HG03139 (cell line): ENCODE results near the gene GJB2.

Source experiments
- ATAC-seq: cut with Tn5 transposase; IDR thresholded peaks from one replicate; pipeline ENCODE4 v1.9.1; 2021; ENCODE audit not compliant: unreplicated experiment

The GJB2 gene

DNA sequence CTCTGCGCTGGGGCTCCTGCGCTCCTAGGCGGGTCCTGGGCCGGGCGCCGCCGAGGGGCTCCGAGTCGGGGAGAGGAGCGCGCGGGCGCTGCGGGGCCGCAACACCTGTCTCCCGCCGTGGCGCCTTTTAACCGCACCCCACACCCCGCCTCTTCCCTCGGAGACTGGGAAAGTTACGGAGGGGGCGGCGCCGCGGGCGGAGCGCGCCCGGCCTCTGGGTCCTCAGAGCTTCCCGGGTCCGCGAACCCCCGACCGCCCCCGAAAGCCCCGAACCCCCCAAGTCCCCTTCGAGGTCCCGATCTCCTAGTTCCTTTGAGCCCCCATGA lies at the start of gene GJB2:
Gene GJB2 (minus strand): TSS at position 103 of the 326 bp plus-strand sequence. CDS start 3,357 bp downstream, outside the sequence.
- ATAC-seq = no peak

DNA sequence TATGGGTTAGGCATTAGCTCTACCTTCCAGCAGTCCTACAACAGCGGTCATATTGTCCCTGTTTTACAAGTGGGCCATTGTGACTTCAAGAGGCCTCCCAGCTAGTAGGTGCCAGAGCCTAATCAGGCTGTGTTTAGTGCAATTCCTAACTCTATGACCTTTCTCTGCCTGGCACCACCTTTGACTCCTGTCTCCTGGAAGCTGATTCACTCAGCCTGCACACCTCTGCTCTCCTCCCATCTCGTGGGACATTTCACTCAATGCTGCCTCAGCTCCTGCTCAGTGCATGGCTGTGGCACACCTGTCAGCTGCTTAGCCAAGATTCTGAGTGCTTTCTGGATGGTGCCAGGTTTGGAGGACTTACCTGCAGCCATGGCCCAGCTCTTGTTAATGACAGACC lies 48.9 kb upstream of the GJB2 start:
- ATAC-seq = no peak

DNA sequence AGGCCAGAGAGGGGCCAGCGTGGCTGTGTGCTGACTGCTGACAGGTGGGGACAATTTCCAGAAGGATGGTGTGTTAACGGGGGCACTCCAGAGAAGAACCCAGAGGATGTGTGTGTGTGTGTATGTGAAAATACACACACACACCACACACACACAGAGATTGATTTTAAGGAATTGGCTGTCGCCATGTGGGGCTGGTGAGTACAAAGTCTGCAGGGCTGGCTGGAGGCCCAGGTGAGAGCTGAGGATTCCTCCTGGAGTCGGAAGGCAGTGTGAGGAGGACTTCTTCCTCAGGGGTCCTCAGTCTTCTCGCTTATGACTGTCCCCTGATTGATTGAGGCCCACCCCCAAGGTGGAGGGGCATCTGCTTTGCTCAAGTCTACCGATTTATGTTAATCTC lies 47.0 kb upstream of the GJB2 start:
- no peak for ATAC-seq

DNA sequence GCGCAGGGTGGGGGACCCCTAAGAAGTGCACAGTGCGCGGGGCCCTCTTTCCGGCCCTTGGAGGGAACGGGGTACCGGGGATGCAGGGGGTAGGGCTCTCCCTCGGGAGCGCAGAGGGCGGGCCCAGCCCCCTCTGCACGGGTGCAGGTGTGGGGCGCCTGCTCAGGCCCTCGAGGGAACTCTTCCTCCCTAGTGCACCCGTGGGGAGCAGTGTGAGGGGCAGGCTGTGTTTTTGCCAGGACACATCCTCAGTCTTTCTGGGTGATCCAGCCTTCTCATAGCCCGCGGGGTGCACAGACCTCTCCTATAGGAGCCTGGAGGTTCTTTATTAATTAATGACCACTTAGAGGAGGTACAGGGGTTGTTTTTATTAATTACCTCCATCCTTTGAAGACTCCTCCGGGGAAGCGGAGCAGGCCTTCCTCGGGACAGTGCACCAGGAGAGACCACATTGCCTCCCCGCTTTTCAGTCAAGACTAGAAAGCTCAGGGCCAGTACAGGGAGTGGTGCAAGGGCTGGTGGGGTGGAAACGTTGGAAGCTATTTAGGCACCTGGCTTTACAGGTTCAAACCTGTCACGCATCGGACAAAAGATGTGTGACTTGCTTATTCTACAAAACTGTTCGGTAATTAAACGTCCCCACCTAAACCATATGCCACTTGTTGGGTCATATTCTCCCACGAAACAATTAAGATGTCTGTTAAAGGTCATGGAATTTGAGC lies 40.0 kb upstream of the GJB2 start:
- no peak for ATAC-seq

DNA sequence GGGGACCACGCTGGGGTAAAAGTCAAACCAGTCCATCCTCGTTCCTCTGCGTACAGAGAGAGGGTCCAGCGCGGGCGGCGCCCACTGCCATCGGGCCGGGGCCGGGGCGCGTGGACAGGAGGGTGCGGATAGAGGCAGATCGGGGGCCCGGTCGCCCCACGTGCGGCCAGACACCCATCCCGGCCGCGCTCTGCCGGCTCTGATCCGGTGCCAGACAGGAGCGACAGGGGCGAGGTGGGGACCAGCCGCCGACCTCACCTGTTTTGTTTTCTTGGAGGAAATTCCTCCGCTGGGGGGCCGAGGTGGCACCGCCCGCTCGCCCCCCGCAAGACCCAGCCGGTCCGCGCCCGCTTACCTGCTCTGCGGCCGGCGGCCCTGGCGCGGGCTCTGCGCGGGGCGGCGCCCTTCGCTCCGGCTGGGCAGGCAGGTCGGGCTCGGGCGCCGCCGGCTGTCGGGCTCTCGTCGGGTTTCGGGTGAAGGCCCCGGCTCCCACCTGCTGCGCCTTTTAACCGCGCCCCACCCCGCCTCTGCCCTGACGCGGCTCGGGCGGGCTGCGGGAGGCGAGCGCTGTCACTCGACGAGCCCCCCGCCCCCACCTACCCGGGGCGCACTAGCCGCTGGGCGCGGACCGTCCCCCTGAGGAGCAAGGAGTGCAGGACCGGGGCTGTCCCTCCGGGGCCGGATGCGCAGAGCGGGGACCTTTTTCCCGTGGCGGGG lies 39.3 kb upstream of the GJB2 start, which contains the start of gene GJB6:
Gene GJB6 (minus strand): TSS at position 481 of the 717 bp plus-strand sequence. CDS start 8,839 bp downstream, outside the sequence.
- ATAC-seq = no peak

DNA sequence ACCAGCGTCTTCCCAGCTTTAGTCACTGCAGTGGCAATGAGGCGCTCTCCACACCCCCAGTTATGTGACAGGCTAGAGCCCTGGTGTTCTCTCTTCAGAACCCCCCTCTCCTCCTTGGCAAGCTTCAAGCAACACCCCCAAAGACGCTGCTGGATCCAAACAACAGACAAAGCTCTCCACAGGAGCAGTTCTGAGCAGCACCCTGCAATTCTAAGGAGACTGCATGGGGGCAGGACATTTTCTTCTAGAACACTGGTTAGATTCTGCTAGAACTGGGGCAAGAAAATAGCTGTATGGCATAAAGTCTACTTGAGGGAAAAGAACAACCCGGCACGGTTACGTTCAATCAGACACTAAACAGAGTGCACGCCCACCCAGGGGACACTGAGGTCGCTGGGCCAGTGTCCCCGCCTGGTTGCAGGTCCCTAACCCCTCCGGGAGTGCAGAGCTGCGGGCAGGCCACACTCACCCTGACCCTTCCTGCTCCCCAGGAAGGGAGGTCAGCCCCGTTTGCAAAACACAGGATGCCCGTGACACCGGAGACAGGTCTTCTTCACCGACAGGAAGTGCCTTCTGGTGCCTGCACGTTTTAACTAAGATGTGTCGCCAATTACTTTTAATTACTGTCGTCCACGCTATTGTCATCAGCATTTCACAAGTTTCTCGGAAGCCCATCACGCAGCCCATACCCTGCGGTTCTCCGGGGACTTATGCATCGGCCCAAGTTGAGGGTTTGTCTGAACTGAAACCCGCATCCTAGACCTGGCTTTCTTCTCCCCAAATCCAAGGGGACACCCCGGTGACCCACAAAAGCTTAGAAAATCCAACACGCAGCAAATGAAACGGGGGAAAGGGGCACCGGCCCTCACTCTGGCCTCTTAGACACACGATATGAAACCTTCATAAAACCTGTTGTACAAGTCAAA lies 38.4 kb upstream of the GJB2 start:
- no peak for ATAC-seq

DNA sequence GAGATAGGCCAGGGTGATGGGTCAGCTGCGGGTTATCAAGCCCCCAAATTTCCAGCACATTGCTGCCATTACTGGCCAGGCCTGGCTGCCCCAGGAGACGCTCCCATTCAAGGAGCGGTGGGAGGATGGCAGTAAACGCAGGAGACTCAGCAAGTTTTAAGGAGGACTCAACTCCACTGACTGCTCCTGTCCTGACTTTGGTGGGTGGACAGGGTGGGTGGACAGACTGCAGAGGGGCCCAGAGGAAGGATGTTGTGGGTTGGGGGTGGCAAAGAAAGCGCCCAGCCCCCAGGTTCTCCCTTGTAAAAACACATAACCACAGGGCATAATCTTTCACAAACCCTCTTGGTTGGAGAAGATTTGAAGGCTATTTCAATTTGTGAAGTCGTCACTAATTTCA lies 35.0 kb upstream of the GJB2 start:
- no peak for ATAC-seq

DNA sequence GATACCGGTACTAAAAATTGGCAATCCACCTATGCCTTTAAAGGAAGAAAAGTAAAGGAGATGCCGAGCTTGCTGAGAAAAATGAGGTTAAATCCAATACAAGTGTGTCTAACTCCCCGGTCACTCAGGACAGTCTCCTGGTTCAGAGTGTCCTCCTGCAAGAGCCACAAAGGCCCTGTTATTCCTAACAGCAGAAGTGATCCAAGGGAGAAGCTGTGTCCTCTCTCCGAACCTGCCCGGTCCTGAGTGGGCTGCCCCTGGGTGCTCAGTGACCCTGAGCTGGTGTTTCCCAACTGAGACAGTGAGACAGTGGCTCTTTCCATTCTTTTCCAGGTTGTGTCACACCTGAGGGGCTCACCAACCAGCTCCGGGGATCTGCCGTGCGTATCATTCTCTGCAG lies 34.5 kb upstream of the GJB2 start:
- no peak for ATAC-seq

DNA sequence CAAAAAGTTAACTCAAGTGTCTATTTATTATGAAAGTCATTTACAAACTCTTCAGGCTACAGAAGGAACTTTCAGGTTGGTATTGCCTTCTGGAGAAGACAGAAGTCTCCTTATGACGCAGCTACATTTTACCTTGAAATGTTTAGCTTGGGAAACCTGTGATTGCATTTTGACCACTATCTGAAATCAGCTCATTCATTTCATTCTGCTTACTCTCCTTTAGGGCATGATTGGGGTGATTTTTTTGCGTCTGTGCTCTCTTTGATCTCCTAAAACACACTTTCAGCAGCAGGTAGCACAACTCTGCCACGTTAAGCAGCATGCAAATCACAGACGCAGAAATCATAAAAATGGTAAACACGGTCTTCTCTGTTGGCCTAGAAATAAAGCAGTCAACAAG lies 29.8 kb upstream of the GJB2 start:
- ATAC-seq = no peak

DNA sequence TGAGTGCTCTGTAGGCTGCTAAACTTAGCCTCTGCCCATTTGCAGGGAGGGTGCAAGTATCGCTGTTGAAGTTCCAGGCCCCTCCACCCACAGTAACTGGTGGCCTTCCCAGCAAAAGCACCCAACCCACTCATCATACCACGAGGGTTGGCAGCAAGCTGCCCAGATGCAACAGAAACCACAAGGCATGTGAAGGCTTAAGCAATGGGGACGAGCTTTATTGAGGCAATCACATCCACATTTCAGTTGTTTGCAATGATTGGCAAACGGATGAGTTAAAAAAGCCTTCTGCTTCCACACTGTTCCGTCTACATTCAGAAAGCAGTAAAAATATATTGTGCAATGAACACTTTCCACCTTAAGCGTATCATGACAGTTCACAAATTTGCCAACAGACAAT lies 29.0 kb upstream of the GJB2 start:
- ATAC-seq = no peak

DNA sequence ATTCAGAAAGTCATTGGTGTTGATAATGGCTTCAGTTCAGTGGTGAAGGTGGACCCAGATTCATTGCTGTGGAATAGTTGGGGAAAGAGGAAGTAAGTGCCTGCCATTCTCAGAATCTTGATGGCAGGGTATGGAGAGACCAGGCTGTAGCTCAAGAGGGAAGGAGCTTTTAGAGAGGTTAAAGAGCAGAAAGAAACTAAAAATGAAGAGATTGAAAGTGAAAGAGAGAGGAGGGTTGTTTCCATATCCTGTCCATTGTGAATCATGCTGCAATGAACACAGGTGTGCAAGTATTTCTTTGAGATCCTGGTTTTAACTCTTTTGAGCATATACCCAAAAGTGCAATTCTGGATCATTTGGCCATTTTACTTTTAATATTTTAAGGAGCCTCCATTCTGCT lies 26.8 kb upstream of the GJB2 start:
- ATAC-seq = peak; percentile 81

DNA sequence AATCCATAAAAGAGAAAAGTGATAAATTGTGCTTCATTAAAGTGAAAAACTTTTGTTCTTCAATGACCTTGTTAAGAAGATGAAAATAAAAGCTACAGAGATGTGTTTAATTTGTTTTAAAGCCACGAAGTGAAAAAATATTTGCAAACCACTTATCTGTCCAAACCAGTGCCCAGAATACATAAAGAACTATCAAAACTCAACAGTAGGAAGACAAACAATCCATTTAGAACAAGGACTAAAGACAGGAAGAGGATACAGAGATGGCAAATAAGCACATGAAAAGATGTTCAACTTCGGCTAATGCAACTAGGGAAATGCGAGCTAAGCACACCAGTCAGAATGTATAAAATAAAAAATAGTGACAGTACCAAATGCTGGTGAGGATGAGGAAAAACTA lies 24.4 kb upstream of the GJB2 start:
- no peak for ATAC-seq

DNA sequence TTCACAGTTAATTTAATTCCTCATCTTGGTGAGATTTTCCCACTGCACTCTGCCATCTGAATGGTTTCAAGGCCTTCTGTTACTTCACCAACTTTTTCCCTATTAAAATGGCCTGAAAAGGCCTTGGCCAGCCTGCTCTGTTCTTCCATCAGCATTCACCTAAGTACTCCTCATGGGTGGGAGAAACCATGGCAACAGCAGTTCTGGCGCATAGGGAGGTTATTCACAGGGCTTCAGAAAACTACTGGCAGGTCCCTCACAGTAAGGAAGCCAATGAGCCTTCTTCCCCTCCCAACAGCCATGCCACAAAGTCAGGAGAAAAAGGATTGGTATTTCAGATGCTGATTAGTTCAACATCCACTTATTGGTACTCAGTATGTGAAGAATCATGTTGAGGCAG lies 17.2 kb upstream of the GJB2 start:
- no peak for ATAC-seq

DNA sequence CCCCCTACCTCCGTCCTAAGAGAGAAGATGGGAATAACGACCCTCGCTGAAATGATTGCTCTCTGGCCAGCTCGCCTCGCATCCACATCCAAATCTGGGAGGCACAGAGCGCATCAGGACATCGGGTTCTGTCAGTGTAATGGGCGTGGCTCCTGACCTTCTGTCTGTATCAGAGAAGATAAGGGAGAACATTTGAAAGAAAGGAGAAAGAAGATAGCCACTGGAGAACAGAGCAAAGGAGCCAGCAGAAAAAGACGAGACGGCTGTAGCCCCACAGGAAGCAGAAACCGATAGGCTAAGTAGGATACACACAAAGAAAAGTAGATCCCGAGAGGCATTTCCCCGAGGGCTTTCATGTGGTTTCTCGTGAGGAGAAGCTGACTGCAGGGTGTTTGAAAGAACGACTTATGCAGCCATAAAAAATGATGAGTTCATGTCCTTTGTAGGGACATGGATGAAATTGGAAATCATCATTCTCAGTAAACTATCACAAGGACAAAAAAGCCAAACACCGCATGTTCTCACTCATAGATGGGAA lies 14.0 kb upstream of the GJB2 start:
- ATAC-seq = no peak

DNA sequence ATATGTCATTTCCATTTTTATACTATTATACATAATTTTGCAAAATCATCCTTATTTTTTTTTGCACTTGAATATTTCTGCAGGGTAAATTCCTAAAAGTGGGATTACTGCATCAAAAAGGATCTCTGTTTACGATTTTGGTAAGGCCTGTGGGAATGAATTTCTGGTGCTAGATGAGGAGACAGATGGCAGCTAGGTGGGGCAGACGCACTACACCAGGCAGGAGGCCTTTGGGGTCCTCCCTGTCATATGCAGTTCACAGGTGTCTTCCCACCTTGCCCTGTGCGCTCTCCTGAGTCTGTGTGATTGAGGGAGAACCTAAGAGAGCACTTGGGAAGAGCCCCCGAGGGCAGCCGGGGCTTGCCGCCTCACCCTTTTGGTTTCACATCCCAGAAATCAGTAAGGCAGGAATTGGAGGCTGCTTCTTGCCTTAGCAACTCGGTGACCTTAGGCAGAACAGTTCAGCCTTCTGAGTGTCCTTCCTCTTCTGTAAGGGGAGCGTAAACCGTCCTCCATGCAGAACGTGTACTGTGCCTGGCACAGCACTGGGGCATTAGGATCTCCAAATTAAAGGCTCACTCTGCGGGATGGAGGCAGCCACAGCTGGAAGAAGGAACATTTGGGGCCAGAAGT lies 13.4 kb upstream of the GJB2 start:
- ATAC-seq = no peak

DNA sequence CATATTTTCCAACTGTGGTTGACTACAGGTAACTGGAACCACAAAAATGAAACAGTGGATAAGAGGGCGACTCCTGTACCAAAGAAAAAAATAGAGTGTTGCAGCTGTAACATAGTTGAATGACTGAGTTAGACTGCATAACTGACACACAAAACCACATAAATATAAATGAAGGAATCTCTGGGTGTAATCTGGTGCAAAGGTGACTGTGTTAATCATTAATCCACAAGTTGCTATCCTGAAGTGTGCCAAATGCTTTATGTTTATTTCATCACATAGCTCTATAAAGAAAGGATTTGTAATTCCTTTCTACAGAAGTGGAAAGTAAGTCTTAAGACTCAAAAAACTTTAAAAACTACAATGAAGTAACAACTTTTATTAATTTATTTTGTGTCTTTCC lies 6.0 kb upstream of the GJB2 start:
- no peak for ATAC-seq

DNA sequence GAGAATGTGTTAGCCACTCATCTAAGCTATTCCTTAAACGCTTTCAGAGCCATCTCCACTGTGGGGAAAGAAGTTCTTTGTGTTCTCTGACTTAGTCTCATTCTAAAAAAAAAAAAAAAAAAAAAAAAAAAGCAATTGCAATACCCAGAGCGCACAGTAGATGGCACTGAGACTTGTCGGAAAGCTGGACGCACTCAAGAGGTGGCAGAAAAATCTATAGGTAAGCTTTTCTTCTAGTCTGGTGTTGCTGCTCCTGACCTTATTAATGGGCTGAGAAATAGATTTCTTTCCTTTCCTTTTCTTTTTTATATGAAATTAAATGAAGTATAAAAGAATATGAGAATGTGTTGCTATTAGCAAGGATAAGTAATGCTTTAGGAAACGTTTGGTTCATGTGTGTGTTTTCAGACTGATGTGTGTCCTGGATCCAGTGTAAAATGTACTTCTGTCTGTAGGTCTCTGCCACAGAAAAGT lies 4.7 kb upstream of the GJB2 start:
- ATAC-seq = no peak

DNA sequence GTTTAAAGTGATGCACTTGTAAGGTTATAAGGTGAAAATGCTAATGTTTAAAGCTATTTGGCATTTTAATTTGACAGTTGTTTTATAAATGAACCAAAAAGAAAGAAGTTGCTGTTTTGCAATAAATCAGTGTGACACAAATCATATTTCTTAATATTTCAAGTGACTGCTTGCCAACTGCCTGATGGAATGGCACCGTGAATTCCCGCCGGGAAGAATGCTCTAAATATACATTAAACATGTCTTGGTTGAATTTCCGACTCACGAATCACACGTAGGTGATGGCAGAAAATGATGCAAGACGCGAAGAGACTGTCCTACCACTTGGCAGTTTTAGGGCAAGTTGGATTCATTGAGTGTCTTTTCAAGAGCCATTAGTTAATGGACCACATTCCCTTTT lies 3.1 kb upstream of the GJB2 start:
- no peak for ATAC-seq

DNA sequence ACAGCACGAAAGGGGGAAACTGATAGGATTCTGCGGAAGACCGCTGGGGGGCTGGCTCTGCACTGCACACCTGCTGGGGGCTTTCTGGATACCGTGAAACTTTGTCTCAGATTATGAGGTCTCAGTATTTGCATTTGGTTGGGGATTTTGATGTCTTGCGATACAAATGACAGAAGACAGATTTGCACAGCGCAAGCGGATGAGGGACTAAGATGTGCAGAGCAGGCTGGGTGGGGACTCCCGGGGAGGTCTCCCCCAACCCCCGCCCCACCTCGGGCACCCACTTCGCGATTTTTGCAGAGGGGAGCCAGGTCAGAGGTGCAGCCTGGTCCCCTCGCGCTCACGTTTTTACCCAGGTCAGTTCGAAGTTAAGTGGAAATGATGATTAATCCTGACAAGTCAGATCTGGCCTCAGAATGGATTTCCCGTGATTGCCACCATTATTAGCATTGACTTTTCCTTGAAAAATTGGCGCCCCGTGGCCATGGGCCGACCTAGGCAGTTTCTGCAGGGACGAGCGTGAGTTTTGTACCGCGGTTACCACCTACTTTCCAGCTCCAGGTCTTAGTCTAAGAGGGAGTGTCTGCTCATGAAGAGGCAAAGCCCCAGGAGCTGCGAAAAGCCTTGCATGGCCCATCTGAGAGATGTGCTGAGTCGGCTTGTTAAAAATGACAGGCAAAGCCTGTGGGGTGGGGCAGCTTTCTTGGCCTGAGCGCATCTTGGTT lies 1.3 kb upstream of the GJB2 start:
- no peak for ATAC-seq
